CD4-positive, alpha-beta T cell treated with Interleukin-4 for 1 hour (primary cell): ENCODE results near the gene LRFN2.

Experiments
- DNase-seq, 2 donors: peaks; one replicate each; pipeline ENCODE4 v3.0.0-alpha.2; 2020 to 2022

Gene LRFN2

GRCh38 chr6:40541556-40542174 is 45.5 kb downstream of the LRFN2 start:
- DNase-seq = no peak

- DNase-seq = no peak
Measured at GRCh38 chr6:40540790-40541189, 46.4 kb downstream of the LRFN2 start.

DNA sequence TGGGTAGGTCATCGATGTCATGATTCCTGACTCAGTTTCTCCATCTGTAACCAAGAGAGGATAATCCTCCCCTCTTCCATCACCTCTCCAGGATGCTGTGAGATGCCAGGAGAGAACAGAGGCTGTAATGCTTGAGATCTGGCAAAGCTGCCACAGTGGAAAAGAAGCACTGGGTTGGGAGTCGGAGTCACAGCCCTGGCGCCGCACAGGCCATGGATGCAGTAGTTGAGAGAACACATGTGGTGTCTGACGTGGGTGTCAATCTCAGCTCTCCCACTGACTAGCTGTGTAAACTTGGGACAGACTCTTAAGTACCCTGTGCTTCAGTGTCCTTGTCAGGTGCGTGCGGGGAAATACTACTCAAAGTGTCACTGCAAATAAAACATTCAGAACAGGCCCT is 47.3 kb downstream of the LRFN2 start:
- no peak for DNase-seq

DNA sequence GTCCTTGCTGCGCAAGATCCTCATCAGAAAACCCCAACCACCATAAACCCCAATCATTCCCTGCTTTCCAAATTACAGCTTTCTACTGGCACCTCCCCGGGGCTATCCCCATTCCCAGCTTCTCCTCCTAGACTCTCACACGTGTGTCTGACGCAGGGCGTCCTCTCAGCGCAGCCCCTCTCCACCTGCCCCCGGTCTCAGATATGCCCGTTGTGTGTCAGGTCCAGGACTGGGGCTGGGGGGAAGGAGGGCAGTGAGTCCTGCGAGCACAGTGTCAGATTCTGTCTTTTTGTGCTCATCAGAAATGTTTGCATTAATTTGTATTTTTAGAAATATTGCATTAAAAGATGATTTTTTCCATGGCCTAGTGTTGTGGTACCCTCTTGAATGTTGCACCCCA is 48.6 kb downstream of the LRFN2 start:
- DNase-seq = no peak

GRCh38 chr6:40537446-40537845 is 49.7 kb downstream of the LRFN2 start:
- no peak for DNase-seq

GRCh38 chr6:40536442-40536841 is 50.7 kb downstream of the LRFN2 start:
- no peak for DNase-seq

DNA sequence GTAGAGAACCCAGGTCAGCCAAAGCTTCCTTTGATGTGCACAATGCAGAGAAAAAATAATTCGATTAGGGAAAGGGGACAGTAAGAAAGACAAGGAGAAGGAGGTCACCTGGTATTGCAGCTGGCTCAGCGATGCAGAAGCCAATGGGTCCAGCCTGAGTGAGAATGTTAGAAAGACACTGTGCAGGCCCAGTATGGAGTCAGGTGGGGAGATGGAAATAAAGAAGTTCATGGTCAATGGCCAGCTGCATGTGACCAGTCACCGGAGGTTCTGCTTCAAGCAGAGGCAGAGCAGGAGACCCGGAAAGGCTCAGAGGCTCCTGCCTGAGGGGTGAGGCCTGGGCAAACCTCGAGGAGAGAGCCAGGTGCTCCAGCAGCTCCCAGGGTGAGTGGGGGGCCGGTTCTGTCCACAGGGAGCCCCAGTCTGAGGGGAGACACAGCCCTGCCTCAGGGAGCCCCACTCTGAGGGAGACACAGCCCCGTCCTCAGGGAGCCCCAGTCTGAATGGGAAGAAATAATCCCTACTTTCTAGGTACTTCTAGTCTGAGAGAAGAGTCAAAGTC is 51.3 kb downstream of the LRFN2 start:
- no peak for DNase-seq

GRCh38 chr6:40535110-40535818 is 51.9 kb downstream of the LRFN2 start:
- DNase-seq = no peak

GRCh38 chr6:40532349-40533000 is 54.7 kb downstream of the LRFN2 start:
- no peak for DNase-seq

DNA sequence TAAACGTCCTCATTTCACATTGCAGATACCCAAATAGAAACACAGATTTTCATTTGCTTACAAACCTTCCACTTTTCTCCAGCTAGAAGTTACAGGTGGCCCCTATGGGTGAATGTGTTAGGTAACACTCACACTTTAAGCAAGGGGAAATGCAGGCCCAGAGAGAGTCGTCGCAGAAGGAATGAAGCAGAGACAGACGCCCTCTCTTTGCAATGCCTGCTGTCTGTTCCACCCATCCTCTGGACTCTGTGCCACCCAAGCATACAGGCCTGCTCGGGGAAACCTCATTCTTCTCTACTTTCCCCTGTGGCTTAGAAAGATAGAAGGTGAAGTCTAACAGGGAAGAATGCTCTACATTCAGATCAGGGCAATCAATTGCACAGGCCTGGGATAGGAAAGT is 57.2 kb downstream of the LRFN2 start:
- DNase-seq = no peak

GRCh38 chr6:40529040-40529439 is 58.1 kb downstream of the LRFN2 start:
- no peak for DNase-seq

DNA sequence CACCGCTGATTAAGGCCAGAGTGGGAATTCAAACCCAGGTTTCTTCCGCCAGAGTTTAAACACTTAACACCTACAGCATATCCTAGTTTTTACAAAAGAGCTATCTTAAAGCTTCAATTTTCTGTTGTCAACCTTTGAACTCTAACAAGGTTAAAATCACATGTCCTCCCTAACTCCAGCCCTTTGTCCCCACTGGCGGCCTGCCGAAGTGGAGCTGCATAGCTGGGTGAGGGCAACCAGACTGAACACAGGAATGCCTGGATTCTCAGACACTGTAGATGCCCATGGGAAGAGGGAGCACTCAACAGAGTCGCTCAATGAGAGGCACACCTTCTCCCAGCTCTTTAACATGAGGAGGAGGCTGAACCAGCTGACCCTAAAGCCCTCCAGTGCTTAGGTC is 59.1 kb downstream of the LRFN2 start:
- no peak for DNase-seq

DNA sequence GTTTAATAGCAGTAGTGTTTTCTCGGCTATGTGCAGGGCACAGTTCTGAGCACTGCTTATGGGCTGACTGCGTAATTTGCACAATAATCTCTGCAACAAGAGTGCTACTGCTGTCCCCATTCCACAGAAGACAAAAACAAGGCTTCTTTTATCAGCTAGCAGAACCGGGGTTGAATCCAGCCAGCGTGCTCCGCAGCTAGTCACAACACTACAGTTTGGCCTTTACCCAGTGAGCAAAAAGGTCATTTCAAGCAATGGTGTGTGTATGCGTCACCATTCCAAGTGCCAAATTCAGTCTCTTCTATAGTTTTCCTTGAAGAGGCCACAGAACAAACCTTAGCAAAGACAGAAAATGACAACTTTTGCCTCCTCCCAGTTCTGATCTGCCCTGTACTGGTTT is 61.1 kb downstream of the LRFN2 start:
- no peak for DNase-seq

DNA sequence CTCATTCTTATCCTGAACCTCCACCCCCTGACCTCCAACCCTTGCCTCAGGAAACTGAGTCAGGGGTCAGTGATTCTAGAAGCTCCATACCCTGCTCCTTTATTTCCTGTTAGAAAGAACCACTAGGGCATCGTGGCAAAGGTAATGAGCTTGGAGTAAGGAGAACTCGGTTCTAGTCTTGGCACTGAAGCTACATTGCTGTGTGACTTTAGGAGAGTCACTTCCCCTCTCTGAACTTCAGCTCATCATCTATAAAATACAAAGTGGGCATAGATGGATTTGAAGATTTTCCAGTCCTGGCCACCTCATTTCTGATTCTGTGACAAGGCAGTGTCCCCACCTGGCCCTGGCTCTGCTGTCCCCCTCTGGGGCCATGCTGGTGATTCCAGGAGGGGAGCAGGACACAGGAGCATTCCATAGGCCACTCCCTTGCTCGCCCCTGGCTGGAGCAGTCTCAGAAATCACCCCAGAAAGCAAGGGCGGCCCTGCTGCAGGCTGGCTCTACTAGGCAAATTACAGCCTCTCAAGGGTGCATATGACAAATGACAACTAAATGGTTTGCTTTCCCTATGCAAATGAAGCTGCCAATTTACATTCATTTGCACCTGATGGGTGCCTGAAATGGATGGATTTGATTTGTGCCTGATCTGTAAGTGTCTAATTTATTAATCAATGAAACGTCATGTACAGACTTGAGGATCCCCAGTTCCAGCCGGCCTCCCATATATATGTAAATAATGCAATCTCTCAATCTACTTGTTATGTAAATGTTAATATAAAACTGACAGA is 62.2 kb downstream of the LRFN2 start:
- DNase-seq = no peak

GRCh38 chr6:40523505-40524172 is 63.5 kb downstream of the LRFN2 start:
- no peak for DNase-seq

DNA sequence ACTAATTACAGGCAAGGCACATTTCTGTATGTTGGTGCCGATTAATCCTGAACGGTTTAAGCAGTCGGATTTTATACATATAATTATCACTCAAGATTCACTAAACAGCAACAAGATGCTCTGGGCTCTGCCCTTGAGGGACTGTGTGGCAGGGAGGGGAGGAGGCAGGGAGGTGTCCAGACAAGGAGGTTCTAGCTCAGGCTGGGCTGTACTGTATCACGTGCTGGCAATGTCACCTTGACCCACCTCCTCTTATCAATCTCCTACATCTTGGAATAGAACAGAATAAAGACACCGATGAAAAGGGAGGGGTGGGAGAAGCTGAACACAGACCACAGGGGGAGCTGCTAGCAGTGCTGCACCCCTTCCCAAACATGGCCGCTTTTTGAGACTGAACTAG is 65.7 kb downstream of the LRFN2 start:
- no peak for DNase-seq

GRCh38 chr6:40520678-40521077 is 66.5 kb downstream of the LRFN2 start:
- no peak for DNase-seq

DNA sequence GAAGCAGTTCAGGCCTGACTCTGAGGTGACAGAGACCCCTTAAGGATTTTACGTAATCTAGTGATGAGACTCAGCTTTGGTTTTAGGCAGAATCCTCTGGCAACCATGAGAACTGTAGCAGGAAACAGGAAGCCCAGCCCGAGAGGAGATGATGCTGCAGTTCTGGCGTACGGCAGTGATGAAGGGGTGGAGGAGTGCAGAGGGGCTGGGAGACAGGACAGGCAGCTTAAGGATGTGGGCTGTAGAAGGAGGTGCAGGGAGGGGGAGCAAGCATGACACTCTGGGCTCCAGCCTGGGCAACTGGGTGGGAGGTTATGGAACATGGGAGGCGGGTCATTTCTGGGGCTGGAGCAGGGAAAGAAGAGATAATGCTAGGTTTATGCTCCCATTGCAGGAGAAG is 67.1 kb downstream of the LRFN2 start:
- no peak for DNase-seq

DNA sequence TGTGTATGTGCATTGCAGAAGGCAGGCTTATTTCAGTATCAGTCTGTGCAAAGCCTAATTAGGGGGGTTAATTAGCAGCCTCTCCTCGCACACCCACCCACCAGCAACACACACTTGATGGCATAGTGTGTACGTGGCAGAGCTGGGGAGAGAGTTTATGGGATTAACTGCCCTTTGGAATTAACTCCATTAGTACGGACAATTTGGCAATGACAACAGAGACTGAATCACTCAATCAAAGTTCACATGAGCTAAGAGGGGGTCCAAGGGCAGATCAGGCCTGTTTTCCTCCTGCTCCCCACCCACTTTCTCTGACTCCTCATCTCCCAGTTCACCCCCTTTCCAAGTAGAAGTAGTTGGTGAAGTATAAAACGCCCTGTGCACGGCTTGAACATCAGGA is 69.5 kb downstream of the LRFN2 start:
- no peak for DNase-seq

DNA sequence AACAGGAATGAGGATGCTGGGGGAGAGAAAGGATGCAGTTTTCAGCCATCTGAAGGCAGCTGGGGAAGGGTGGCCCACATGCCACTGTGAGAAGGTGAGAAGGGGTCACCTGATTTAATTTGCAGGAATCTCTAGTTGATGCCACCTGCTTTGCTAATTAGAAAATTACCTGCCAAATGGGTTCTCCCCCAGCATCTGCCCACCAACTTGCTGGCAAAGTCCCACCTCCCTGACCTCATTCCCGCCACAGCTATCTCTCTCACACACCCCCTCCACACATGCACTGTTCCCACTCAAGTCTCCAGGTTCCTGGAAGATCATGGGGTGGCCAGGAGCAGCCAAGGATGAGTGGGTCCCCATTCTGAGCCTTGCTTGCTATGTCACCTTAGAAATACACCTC is 70.7 kb downstream of the LRFN2 start:
- no peak for DNase-seq

DNA sequence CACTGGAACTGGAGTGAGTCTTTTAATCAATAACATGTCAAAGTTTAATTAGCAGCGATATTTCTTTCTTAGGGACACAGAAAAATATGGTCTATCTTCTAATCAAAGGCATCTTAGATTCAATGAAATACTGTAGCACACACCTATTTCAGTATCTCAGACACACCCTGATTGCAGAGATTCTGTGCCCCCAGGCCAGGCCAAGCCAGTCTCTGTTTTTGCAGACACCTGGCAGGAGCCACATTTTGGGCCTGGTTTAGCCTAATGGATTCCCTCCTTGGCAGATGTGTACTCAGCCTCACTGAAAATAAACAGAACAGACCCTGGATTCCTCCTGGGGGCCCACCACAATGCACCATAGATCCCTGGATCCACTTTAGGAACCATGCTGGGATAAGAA is 74.8 kb downstream of the LRFN2 start:
- no peak for DNase-seq

DNA sequence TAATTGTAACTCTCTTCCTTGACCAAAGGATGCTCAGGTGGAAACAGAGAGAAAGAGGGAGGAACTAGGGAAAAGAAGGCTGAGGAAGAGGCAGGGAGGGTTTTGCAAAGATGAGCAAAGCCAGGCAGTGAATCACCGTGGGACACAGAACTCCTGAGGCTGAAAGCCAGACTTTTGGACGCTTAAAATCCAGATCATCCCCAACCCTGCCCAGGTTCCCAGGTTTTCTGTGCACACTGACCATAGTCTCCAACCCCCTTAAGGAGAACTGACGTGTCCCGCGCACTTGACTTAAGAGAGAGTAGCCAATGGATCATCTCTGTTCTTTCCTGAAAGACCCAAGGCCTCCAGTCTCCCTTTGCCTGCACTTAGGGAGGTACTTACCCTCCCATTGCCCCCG is 75.3 kb downstream of the LRFN2 start:
- DNase-seq = no peak

DNA sequence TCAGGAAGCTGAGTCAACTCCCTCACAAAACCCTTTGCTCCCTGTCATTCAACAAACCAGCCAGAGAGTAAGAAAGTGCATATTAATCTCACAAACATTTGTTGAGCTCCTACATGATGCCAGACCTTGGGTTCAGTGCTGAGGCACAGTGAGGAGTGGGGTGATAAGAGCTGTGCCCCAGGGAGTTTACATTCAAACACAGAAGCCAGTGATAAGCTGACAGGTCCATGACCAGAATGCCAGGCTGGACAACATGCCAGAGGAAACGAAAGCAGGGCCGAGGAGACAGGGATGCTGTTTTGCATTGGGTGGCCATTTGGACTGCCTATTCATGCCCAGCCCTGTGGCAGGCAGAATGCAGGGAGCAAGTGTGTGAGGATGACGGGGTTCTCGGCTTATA is 76.7 kb downstream of the LRFN2 start:
- no peak for DNase-seq
